Measurements from ENCODE around the gene VCY.
"Not testable (repeated sequence)": the region's sequence is repeated elsewhere in the genome, so short reads cannot be mapped to it uniquely, and the experiment has no call there.

DNA sequence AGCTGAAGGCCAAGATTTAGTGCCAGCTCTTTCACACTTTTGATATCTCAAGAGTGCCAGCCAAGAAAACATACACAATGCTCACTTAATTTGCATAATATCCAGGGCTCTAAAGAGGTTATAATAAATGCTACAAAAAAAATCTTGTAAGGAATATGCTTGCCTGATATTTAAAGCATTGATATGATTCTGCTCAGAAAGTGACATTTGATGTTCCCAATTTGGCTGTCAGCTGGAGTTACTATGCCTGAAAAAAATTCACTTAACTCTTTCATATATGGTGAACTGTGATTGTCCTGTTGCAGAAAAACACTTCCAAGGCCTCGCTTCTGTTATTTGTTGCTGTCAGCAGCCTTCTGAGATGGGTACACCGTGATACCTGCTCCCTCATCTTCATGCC, 43.9 kb downstream of the VCY start:
- TF ChIP-seq, protein P1, sequence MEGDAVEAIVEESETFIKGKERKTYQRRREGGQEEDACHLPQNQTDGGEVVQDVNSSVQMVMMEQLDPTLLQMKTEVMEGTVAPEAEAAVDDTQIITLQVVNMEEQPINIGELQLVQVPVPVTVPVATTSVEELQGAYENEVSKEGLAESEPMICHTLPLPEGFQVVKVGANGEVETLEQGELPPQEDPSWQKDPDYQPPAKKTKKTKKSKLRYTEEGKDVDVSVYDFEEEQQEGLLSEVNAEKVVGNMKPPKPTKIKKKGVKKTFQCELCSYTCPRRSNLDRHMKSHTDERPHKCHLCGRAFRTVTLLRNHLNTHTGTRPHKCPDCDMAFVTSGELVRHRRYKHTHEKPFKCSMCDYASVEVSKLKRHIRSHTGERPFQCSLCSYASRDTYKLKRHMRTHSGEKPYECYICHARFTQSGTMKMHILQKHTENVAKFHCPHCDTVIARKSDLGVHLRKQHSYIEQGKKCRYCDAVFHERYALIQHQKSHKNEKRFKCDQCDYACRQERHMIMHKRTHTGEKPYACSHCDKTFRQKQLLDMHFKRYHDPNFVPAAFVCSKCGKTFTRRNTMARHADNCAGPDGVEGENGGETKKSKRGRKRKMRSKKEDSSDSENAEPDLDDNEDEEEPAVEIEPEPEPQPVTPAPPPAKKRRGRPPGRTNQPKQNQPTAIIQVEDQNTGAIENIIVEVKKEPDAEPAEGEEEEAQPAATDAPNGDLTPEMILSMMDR (optimal IDR thresholded peaks at IDR 0.05 in 1 of 3, IDR thresholded peaks at IDR 0.05 in 1 of 3, conservative IDR thresholded peaks at IDR 0.05 in 1 of 3; ENCODE audit: extremely low read depth in 1 of 3, insufficient read depth in 2 of 3, low read length in 3 of 3): not testable (repeated sequence)
- not testable (repeated sequence) for TF ChIP-seq EZH2 (IDR thresholded peaks at IDR 0.05; ENCODE audit: low read length)

Data from keratinocyte (primary cell).